ENCODE results near the gene NDUFB10.

GRCh38 chr16:1911467-1912214 lies 47.7 kb upstream of the NDUFB10 start:
- TF ChIP-seq CTCF (IDR thresholded peaks at IDR 0.05; ENCODE audit: low read length) (no peak), EZH2 (IDR thresholded peaks at IDR 0.05; ENCODE audit: borderline replicate concordance, low read length) (no peak)
